GM12874 (cell line): ENCODE data around the gene MYO15B.

Experiments
- CTCF ChIP-seq: IDR thresholded peaks from 2 replicates; pipeline ENCODE4 v1.5.1; 2011; ENCODE audit warnings: low read depth, mild to moderate bottlenecking, control low read depth, low read length, moderate library complexity; ENCODE audit not compliant: insufficient read depth

MYO15B gene

GRCh38 chr17:75563063-75563758 is 24.4 kb upstream of the MYO15B start:
- no peak for TF ChIP-seq CTCF

GRCh38 chr17:75564195-75564594 is 23.4 kb upstream of the MYO15B start:
- TF ChIP-seq CTCF: no peak

GRCh38 chr17:75565066-75565465 is 22.5 kb upstream of the MYO15B start:
- TF ChIP-seq CTCF: no peak

GRCh38 chr17:75565618-75566017 is 22.0 kb upstream of the MYO15B start:
- TF ChIP-seq CTCF: no peak

GRCh38 chr17:75566416-75566815 is 21.2 kb upstream of the MYO15B start:
- no peak for TF ChIP-seq CTCF

- no peak for TF ChIP-seq CTCF
Measured at GRCh38 chr17:75566834-75567233, 20.8 kb upstream of the MYO15B start.

GRCh38 chr17:75568412-75569255 is 19.0 kb upstream of the MYO15B start:
- TF ChIP-seq CTCF: no peak
